H1 (cell line): ENCODE results near the gene OSBPL3. TPM values are rescaled to one million over a fixed set of nuclear protein-coding genes. Genes with fewer than 3 reads are reported as not detected.

Source experiments
- CTCF ChIA-PET: fragments of 300-600 bp; sonication (Branson Sonifier 250); formaldehyde crosslinking; loops from one replicate; lab custom pipeline; 2021; ENCODE audit not compliant: partially characterized antibody; lab: Charles Lee
- POLR2A ChIA-PET: fragments of 300-600 bp; sonication (Branson Sonifier 250); formaldehyde crosslinking; loops from one replicate; lab custom pipeline; 2021; ENCODE audit warnings: inconsistent platforms; ENCODE audit not compliant: partially characterized antibody; lab: Charles Lee
- DNase-seq, 2 experiments: peaks; one replicate each; pipeline versions ENCODE4 v3.0.0 to v3.0.0-alpha.2; 2010 to 2022; ENCODE audit warnings: low spot score in 2 of 2, low read depth in 1 of 2, mixed read lengths in 1 of 2
- FAIRE-seq: peaks from 2 replicates; lab custom pipeline; 2011; peaks lifted over from hg19 to GRCh38; lab: Jason Lieb, UNC
- H2AFZ ChIP-seq: 2 replicates; pipeline ENCODE4 v1.8.1; 2012; ENCODE audit warnings: low read length, inconsistent platforms
- H2AK5ac ChIP-seq: 2 replicates; pipeline ENCODE4 v1.6.1; 2013; ENCODE audit warnings: low read depth, low read length
- H2BK120ac ChIP-seq: replicated peaks from 2 replicates; pipeline ENCODE3; 2013; ENCODE audit warnings: low read depth, low read length, inconsistent platforms
- H2BK12ac ChIP-seq: 2 replicates; pipeline ENCODE4 v1.6.1; 2013; ENCODE audit warnings: low read depth, low read length
- H2BK15ac ChIP-seq: 2 replicates; pipeline ENCODE4 v1.6.1; 2013; ENCODE audit warnings: low read length
- H2BK20ac ChIP-seq: 2 replicates; pipeline ENCODE4 v1.6.1; 2013; ENCODE audit warnings: low read length
- H2BK5ac ChIP-seq: 2 replicates; pipeline ENCODE4 v1.6.1; 2013; ENCODE audit warnings: low read depth, low read length
- H3K14ac ChIP-seq: 2 replicates; pipeline ENCODE4 v1.6.1; 2013; ENCODE audit warnings: inconsistent platforms; ENCODE audit not compliant: insufficient read length
- H3K18ac ChIP-seq: 2 replicates; pipeline ENCODE4 v1.6.1; 2013; ENCODE audit warnings: low read length; ENCODE audit errors: extremely low read depth
- H3K23ac ChIP-seq: 2 replicates; pipeline ENCODE4 v1.6.1; 2013; ENCODE audit warnings: inconsistent platforms; ENCODE audit not compliant: insufficient read length
- H3K23me2 ChIP-seq: 2 replicates; pipeline ENCODE4 v1.6.1; 2013; ENCODE audit warnings: low read depth, low read length
- H3K27ac ChIP-seq: 2 replicates; pipeline ENCODE4 v1.6.1; 2011; ENCODE audit warnings: low read depth, low read length, inconsistent platforms
- H3K27me3 ChIP-seq, 4 experiments: replicated peaks in 1 of 4; 1 replicate in 1 of 4; 2 replicates in 3 of 4; pipeline versions ENCODE4 v1.6.1 to v1.8.1; 2011 to 2013; ENCODE audit warnings: low read length in 3 of 4, mild to moderate bottlenecking in 3 of 4, inconsistent platforms in 2 of 4, mixed read lengths in 2 of 4, moderate library complexity in 1 of 4; ENCODE audit not compliant: control insufficient read depth in 3 of 4, insufficient read depth in 3 of 4; ENCODE audit errors: extremely low read depth in 1 of 4
- H3K36me3 ChIP-seq, 4 experiments: 2 replicates each; pipeline versions ENCODE4 v1.6.1 to v1.8.1; 2011 to 2013; ENCODE audit warnings: mild to moderate bottlenecking in 4 of 4, low read length in 3 of 4, moderate library complexity in 2 of 4, control low read depth in 1 of 4, inconsistent platforms in 1 of 4; ENCODE audit not compliant: insufficient read depth in 4 of 4, control insufficient read depth in 2 of 4
- H3K4ac ChIP-seq: replicated peaks from 2 replicates; pipeline ENCODE3; 2013; ENCODE audit warnings: low read length, low read depth, mixed read lengths, inconsistent platforms; ENCODE audit not compliant: insufficient read length
- H3K4me1 ChIP-seq, 4 experiments: replicated peaks in 1 of 4; 1 replicate in 1 of 4; 2 replicates in 3 of 4; pipeline versions ENCODE4 v1.6.1 to v1.8.1; 2011 to 2013; ENCODE audit warnings: low read length in 3 of 4, inconsistent platforms in 2 of 4, mixed read lengths in 1 of 4; ENCODE audit not compliant: insufficient read depth in 4 of 4, control insufficient read depth in 3 of 4
- H3K4me2 ChIP-seq, 2 experiments: 2 replicates each; pipeline versions ENCODE4 v1.6.1 to v1.8.1; 2011 to 2013; ENCODE audit warnings: low read depth in 2 of 2, low read length in 2 of 2, control low read depth in 1 of 2, inconsistent platforms in 1 of 2, mild to moderate bottlenecking in 1 of 2; ENCODE audit not compliant: insufficient read depth in 1 of 2
- H3K4me3 ChIP-seq, 4 experiments: fragments of 200-600, 300-600 bp in 1 of 4; sonication (generic), shearing (Covaris generic), sonication (Bioruptor Twin) in 1 of 4; 2 replicates each; pipeline versions ENCODE4 v1.5.1 to v1.8.1; 2011 to 2016; ENCODE audit warnings: low read length in 4 of 4, low read depth in 3 of 4, control low read depth in 2 of 4, inconsistent platforms in 2 of 4, mild to moderate bottlenecking in 2 of 4, mixed read lengths in 1 of 4, moderate library complexity in 1 of 4; ENCODE audit not compliant: insufficient read depth in 2 of 4; ENCODE audit errors: extremely low read depth in 1 of 4
- H3K56ac ChIP-seq: replicated peaks from 2 replicates; pipeline ENCODE3; 2013; ENCODE audit warnings: low read depth, mild to moderate bottlenecking, mixed read lengths, low read length, inconsistent platforms; ENCODE audit not compliant: insufficient read length
- H3K79me1 ChIP-seq: 2 replicates; pipeline ENCODE4 v1.6.1; 2013; ENCODE audit warnings: low read depth, low read length, control low read depth
- H3K79me2 ChIP-seq, 2 experiments: 2 replicates each; pipeline versions ENCODE4 v1.6.1 to v1.8.1; 2012 to 2013; ENCODE audit warnings: low read length in 2 of 2, mild to moderate bottlenecking in 2 of 2, inconsistent platforms in 1 of 2; ENCODE audit not compliant: insufficient read depth in 2 of 2, control insufficient read depth in 1 of 2
- H3K9ac ChIP-seq, 4 experiments: replicated peaks in 1 of 4; 1 replicate in 1 of 4; 2 replicates in 3 of 4; pipeline versions ENCODE4 v1.6.1 to v1.8.1; 2011 to 2013; ENCODE audit warnings: low read depth in 3 of 4, low read length in 3 of 4, control low read depth in 2 of 4, mild to moderate bottlenecking in 2 of 4, moderate library complexity in 2 of 4, inconsistent platforms in 1 of 4; ENCODE audit errors: extremely low read depth in 1 of 4
- H3K9me3 ChIP-seq, 2 experiments: 2 replicates each; pipeline versions ENCODE4 v1.6.1 to v1.8.1; 2012 to 2013; ENCODE audit warnings: mild to moderate bottlenecking in 2 of 2, moderate library complexity in 2 of 2, control low read depth in 1 of 2, inconsistent platforms in 1 of 2, low read depth in 1 of 2, low read length in 1 of 2, mixed read lengths in 1 of 2; ENCODE audit not compliant: insufficient read depth in 2 of 2
- H4K20me1 ChIP-seq, 2 experiments: replicated peaks in 1 of 2; 2 replicates each; pipeline versions ENCODE3 to v1.8.1; 2011 to 2013; ENCODE audit warnings: inconsistent platforms in 2 of 2, low read length in 2 of 2, mild to moderate bottlenecking in 1 of 2; ENCODE audit not compliant: insufficient read depth in 2 of 2, control insufficient read depth in 1 of 2
- H4K5ac ChIP-seq: 2 replicates; pipeline ENCODE4 v1.6.1; 2013; ENCODE audit warnings: low read length, low read depth, mixed read lengths, inconsistent platforms; ENCODE audit not compliant: insufficient read length
- H4K8ac ChIP-seq: 2 replicates; pipeline ENCODE4 v1.8.0; 2013; ENCODE audit warnings: mild to moderate bottlenecking, moderate library complexity, low read length, inconsistent platforms; ENCODE audit not compliant: insufficient read depth; ENCODE audit errors: extremely low read depth
- H4K91ac ChIP-seq: replicated peaks from 2 replicates; pipeline ENCODE3; 2013; ENCODE audit warnings: low read length, mixed read lengths, inconsistent platforms; ENCODE audit not compliant: insufficient read length
- KDM5A ChIP-seq: fragments of 200-600 bp; IDR thresholded peaks from 2 replicates; pipeline ENCODE4 v1.7.1; 2012; ENCODE audit warnings: mild to moderate bottlenecking, low read length, inconsistent platforms, mixed read lengths
- SP4 ChIP-seq: IDR thresholded peaks from 2 replicates; pipeline ENCODE4 v1.6.1; 2012; ENCODE audit warnings: low read length, inconsistent platforms
- WGBS, 2 experiments: shearing (Covaris generic) in 1 of 2; methylation state at CpG; one replicate each; pipeline versions ENCODE4 v1.1.6 to v1.1.7; 2013 to 2015; ENCODE audit warnings: low lambda C conversion rate in 2 of 2, mixed read lengths in 2 of 2, inconsistent platforms in 1 of 2, low coverage in 1 of 2, missing lambda C conversion rate in 1 of 2; ENCODE audit not compliant: insufficient replicate concordance in 2 of 2, insufficient coverage in 1 of 2, insufficient read length in 1 of 2; ENCODE audit errors: extremely low coverage in 1 of 2, missing lambda C conversion rate in 1 of 2; 5-methylcytosine and 5-hydroxymethylcytosine counted together
- polyA plus RNA-seq, 7 experiments: library from polyadenylated mRNA; depleted of rRNA in 3 of 7; stranded (reverse) in 5 of 7; unstranded in 2 of 7; fragments of >200 nt in 5 of 7; fragments of 200-250 nt in 2 of 7; gene quantifications; 1 replicate in 5 of 7; 2 replicates in 1 of 7; 4 replicates in 1 of 7; pipeline versions ENCODE4 v1.2.1 to v1.2.3, GENCODE V29; 2011 to 2013; ENCODE audit warnings: missing spikeins in 2 of 7, mixed read lengths in 2 of 7
- total RNA-seq: library from RNA; stranded (reverse); fragmentation: NEBNext Ultra II Directional; extraction: Animal tissue kit (Norgen Biotek cat#: 25700); gene quantifications from 2 replicates; pipeline ENCODE4 v1.2.1, GENCODE V29; 2021

The OSBPL3 gene
- total and polyA plus RNA-seq, 2 of the 8 experiments (the other 6 are each of a cell fraction or from before 2014, with no cell fraction given) = 2.8 to 13.9 TPM

DNA sequence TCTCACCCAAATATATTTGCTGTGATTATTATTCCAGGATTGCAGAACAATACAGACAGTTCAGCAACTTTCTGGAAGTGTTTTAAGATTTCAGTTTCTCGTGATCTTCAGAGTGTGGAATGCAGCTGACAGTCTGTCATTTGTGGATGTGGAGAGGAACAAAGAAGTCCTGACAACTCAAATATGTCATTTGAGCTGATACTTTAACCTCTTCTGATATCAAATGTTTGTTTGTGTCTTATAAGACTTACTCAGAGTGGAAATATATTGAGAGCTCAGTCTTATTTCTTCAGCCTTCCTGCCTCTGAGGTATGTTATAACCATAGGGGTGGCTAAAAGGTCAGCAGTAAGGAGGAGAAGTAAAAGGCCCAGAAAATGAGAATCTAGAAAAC lies 96.4 kb downstream of the OSBPL3 start:
- no peak overlapping the region for H2BK5ac ChIP-seq
- H3K27ac ChIP-seq = no peak overlapping the region
- DNase-seq = no peak
- H4K5ac ChIP-seq = no peak overlapping the region
- no peaks in the 10 kb centered on the region for H3K79me2 ChIP-seq
- H3K4ac ChIP-seq = no peak overlapping the region
- H3K27me3 ChIP-seq = no peaks in the 10 kb centered on the region
- no peak overlapping the region for H3K4me2 ChIP-seq
- H3K79me1 ChIP-seq = no peaks in the 10 kb centered on the region
- 89% methylated on average over 1 of the region's 1 CpG; no CpG with 5 or more reads in 1 of the 2 experiments for WGBS, 2 experiments
- H4K20me1 ChIP-seq = no peaks in the 10 kb centered on the region
- ChIA-PET CTCF (interaction anchor here (0.6 to 3.8 kb wide), 7 partner anchors 11 to 214 kb away, joined by 3 to 25 read pairs (median 3); no protein-coding TSS in a partner anchor), POLR2A (no interaction called here)
- H4K91ac ChIP-seq = no peak overlapping the region
- no peak overlapping the region for H2AFZ ChIP-seq
- H3K4me1 ChIP-seq = peaks cover 3 to 12% (median 7%) of the 10 kb centered on the region in 4 experiments; a peak in 5 of 7 replicates
- no peak overlapping the region for H4K8ac ChIP-seq
- H3K9ac ChIP-seq = no peak overlapping the region
- H2BK20ac ChIP-seq = no peak overlapping the region
- no peaks in the 10 kb centered on the region for H3K9me3 ChIP-seq
- FAIRE-seq = no peak
- no peak overlapping the region for H2AK5ac ChIP-seq
- no peak overlapping the region for H3K14ac ChIP-seq
- H3K18ac ChIP-seq = no peak overlapping the region
- TF ChIP-seq SP4 (no peak), KDM5A (no peak)
- H3K56ac ChIP-seq = no peak overlapping the region
- H3K23ac ChIP-seq = no peak overlapping the region
- no peaks in the 10 kb centered on the region for H3K23me2 ChIP-seq
- no peaks in the 10 kb centered on the region for H3K36me3 ChIP-seq
- H2BK12ac ChIP-seq = no peak overlapping the region
- H2BK120ac ChIP-seq = no peak overlapping the region
- H2BK15ac ChIP-seq = no peak overlapping the region
- H3K4me3 ChIP-seq = no peak overlapping the region
